K562 (cell line): ENCODE results near the gene PBX2. TPM values are rescaled to one million over a fixed set of nuclear protein-coding genes. Genes with fewer than 3 reads are reported as not detected.

Source experiments
- ATAC-seq: fragments of 200-7000 bp; cut with Tn5 transposase; 3 replicates; pipeline ENCODE4 v1.9.1; 2020; ENCODE audit warnings: moderate library complexity
- BruUV-seq: library from RNA; stranded (reverse); fragments of 400-500 nt; replicated peaks from 2 replicates; lab custom pipeline; 2021; lab: Mats Ljungman, UMichigan
- CTCF ChIA-PET: fragments of 300-600 bp; formaldehyde crosslinking; extraction: SDS; loops from one replicate; lab custom pipeline; 2021; ENCODE audit warnings: low intra/inter-chr PET ratio; lab: Yijun Ruan, JAX
- POLR2A ChIA-PET: fragments of 300-600, 350-650 bp; sonication (Branson Sonifier 250); formaldehyde crosslinking; extraction: SDS; loops from one replicate; lab custom pipeline; 2021; ENCODE audit warnings: antibody characterized with exemption, inconsistent platforms; lab: Yijun Ruan, JAX
- DNase-seq, 4 experiments: peaks; one replicate each; pipeline versions ENCODE4 v3.0.0 to v3.0.0-alpha.2; 2011 to 2018; ENCODE audit warnings: low spot score in 3 of 4, mixed read lengths in 3 of 4; ENCODE audit errors: extremely low read depth in 1 of 4
- FAIRE-seq: peaks from 2 replicates; lab custom pipeline; 2011; peaks lifted over from hg19 to GRCh38; lab: Jason Lieb, UNC
- H2AFZ ChIP-seq: 2 replicates; pipeline ENCODE4 v1.6.0; 2011; ENCODE audit warnings: low read depth, low read length, control low read depth, inconsistent platforms
- H3K27ac ChIP-seq: fragments of 200-600 bp; 3 replicates; pipeline ENCODE4 v1.8.0; 2011; ENCODE audit warnings: low read depth, mild to moderate bottlenecking, control low read depth, inconsistent platforms, low read length, moderate library complexity, mixed read lengths; ENCODE audit errors: extremely low read depth
- H3K27me3 ChIP-seq, 2 experiments: fragments of 300-600 bp in 1 of 2; 2 replicates in 1 of 2; 3 replicates in 1 of 2; pipeline versions ENCODE4 v1.6.0 to v1.8.0; 2011; ENCODE audit warnings: inconsistent platforms in 2 of 2, low read length in 2 of 2, mild to moderate bottlenecking in 1 of 2, mixed read lengths in 1 of 2, moderate library complexity in 1 of 2; ENCODE audit not compliant: control insufficient read depth in 2 of 2, insufficient read depth in 2 of 2
- H3K36me3 ChIP-seq: fragments of 300-600 bp; 3 replicates; pipeline ENCODE4 v1.8.0; 2011; ENCODE audit warnings: mild to moderate bottlenecking, low read length, inconsistent platforms; ENCODE audit not compliant: control insufficient read depth, insufficient read depth
- H3K4me1 ChIP-seq, 2 experiments: fragments of 200-600 bp in 1 of 2; replicated peaks in 1 of 2; 2 replicates in 1 of 2; 3 replicates in 1 of 2; pipeline versions ENCODE4 v1.5.1 to v1.8.0; 2011; ENCODE audit warnings: inconsistent platforms in 2 of 2, low read length in 2 of 2, mild to moderate bottlenecking in 1 of 2, mixed read lengths in 1 of 2, moderate library complexity in 1 of 2; ENCODE audit not compliant: control insufficient read depth in 2 of 2, insufficient read depth in 2 of 2
- H3K4me2 ChIP-seq: 2 replicates; pipeline ENCODE4 v1.6.1; 2011; ENCODE audit warnings: low read length, control low read depth, inconsistent platforms, mixed read lengths; ENCODE audit not compliant: insufficient read depth
- H3K4me3 ChIP-seq: fragments of 200-600 bp; sonication (generic), shearing (Covaris generic); 2 replicates; pipeline ENCODE4 v1.5.1; 2016; ENCODE audit warnings: control low read depth, inconsistent platforms
- H3K79me2 ChIP-seq: fragments of 200-600 bp; 3 replicates; pipeline ENCODE4 v1.8.0; 2011; ENCODE audit warnings: low read length, inconsistent platforms; ENCODE audit not compliant: control insufficient read depth, insufficient read depth
- H3K9ac ChIP-seq, 2 experiments: 2 replicates each; pipeline versions ENCODE4 v1.6.0 to v1.6.1; 2011; ENCODE audit warnings: low read depth in 2 of 2, low read length in 2 of 2, control low read depth in 1 of 2, inconsistent platforms in 1 of 2, mild to moderate bottlenecking in 1 of 2, mixed read lengths in 1 of 2; ENCODE audit not compliant: insufficient read depth in 1 of 2
- H3K9me1 ChIP-seq: one replicate; pipeline ENCODE4 v1.6.0; 2011; ENCODE audit warnings: inconsistent platforms, mild to moderate bottlenecking, low read length, moderate library complexity; ENCODE audit not compliant: control insufficient read depth, insufficient read depth
- H3K9me3 ChIP-seq: replicated peaks from 2 replicates; pipeline ENCODE4 v1.5.1; 2011; ENCODE audit warnings: low read depth, low read length, inconsistent platforms; ENCODE audit not compliant: control insufficient read depth, insufficient read depth
- H4K20me1 ChIP-seq: replicated peaks from 2 replicates; pipeline ENCODE4 v1.6.1; 2011; ENCODE audit warnings: low read length, inconsistent platforms, mixed read lengths; ENCODE audit not compliant: control insufficient read depth, insufficient read depth
- CCAR2 ChIP-seq: fragments of 200-400 bp; formaldehyde crosslinking; IDR thresholded peaks from 2 replicates; pipeline ENCODE4 v1.6.1; 2017; ENCODE audit warnings: mild to moderate bottlenecking, low read depth, low read length
- CHD1 ChIP-seq: fragments of 200-600 bp; sonication (generic); IDR thresholded peaks from one replicate; pipeline ENCODE4 v1.6.1; 2012; ENCODE audit warnings: mild to moderate bottlenecking, moderate library complexity, low read length, inconsistent platforms
- DPF2 ChIP-seq: fragments of 450-650 bp; IDR thresholded peaks from 2 replicates; pipeline ENCODE4 v1.6.1; 2016
- E2F3 ChIP-seq: fragments of 250-450 bp; sonication (Bioruptor Pico); IDR thresholded peaks from 2 replicates; pipeline ENCODE4 v1.4.0; 2020; ENCODE audit warnings: mild to moderate bottlenecking
- E2F5 ChIP-seq: sonication (generic); formaldehyde crosslinking; IDR thresholded peaks from 2 replicates; pipeline ENCODE4 v1.8.0; 2022; ENCODE audit warnings: mild to moderate bottlenecking, missing genetic modification reagents
- KDM5B ChIP-seq: fragments of 200-600 bp; sonication (generic); IDR thresholded peaks from 2 replicates; pipeline ENCODE4 v1.6.1; 2012; ENCODE audit warnings: low read depth, mild to moderate bottlenecking, moderate library complexity, low read length, control low read depth, inconsistent platforms; ENCODE audit not compliant: insufficient replicate concordance
- KLF13 ChIP-seq: fragments of 450-650 bp; IDR thresholded peaks from 2 replicates; pipeline ENCODE4 v1.6.1; 2016; ENCODE audit warnings: missing genetic modification characterization, low read depth, mild to moderate bottlenecking, missing compliant biosample characterization, moderate library complexity, borderline replicate concordance
- PHF20 ChIP-seq: fragments of 450-650 bp; IDR thresholded peaks from 2 replicates; pipeline ENCODE4 v1.6.1; 2018; ENCODE audit not compliant: partially characterized antibody
- POLR2A ChIP-seq: fragments of 450-650 bp; conservative IDR thresholded peaks from 2 replicates; pipeline ENCODE4 v1.6.1; 2016
- RBBP5 ChIP-seq: fragments of 200-600 bp; sonication (generic); IDR thresholded peaks from 2 replicates; pipeline ENCODE4 v1.6.1; 2012; ENCODE audit warnings: borderline replicate concordance, mild to moderate bottlenecking, low read length, control low read depth, inconsistent platforms; ENCODE audit not compliant: insufficient read depth, poor library complexity, severe bottlenecking
- SAP30 ChIP-seq: fragments of 200-600 bp; sonication (generic); IDR thresholded peaks from 2 replicates; pipeline ENCODE4 v1.6.1; 2012; ENCODE audit warnings: borderline replicate concordance, low read depth, mild to moderate bottlenecking, moderate library complexity, low read length, control low read depth, inconsistent platforms; ENCODE audit not compliant: insufficient read depth, poor library complexity, severe bottlenecking
- SMARCA4 ChIP-seq: fragments of 450-650 bp; IDR thresholded peaks from 2 replicates; pipeline ENCODE4 v1.6.1; 2016
- ZBTB5 ChIP-seq: fragments of 450-650 bp; IDR thresholded peaks from 2 replicates; pipeline ENCODE4 v1.6.1; 2017; ENCODE audit warnings: antibody characterized with exemption
- ZBTB9 ChIP-seq: fragments of 450-650 bp; formaldehyde crosslinking; IDR thresholded peaks from 2 replicates; pipeline ENCODE4 v1.4.0; 2020; ENCODE audit warnings: mild to moderate bottlenecking, moderate library complexity
- ZNF79 ChIP-seq: fragments of 250-450 bp; sonication (Bioruptor Pico); IDR thresholded peaks from 2 replicates; pipeline ENCODE4 v1.4.0; 2020; ENCODE audit warnings: low read depth, mild to moderate bottlenecking, moderate library complexity
- whole genome bisulfite sequencing: fragments of 100-300 bp; shearing (Covaris generic); methylation state at CpG from one replicate; pipeline ENCODE4 v1.1.6; 2016; ENCODE audit warnings: low coverage, mixed read lengths; ENCODE audit not compliant: insufficient coverage; ENCODE audit errors: missing lambda C conversion rate; 5-methylcytosine and 5-hydroxymethylcytosine counted together
- in situ Hi-C: fragments of 300-500 bp; cut with MboI; formaldehyde crosslinking; loops from 4 replicates; pipeline ENCODE4 v1.15.0; 2018; ENCODE audit warnings: inconsistent platforms, mixed read lengths
- intact Hi-C: fragments of 100-400 bp; cut with micrococcal nuclease; formaldehyde crosslinking; loops from 2 replicates; pipeline ENCODE4 v1.14.2; 2022
- polyA plus RNA-seq, 8 experiments: library from polyadenylated mRNA; depleted of rRNA in 4 of 8; stranded (reverse) in 5 of 8; unstranded in 3 of 8; fragments of >200 nt; fragmentation: Nextera tagmentation in 2 of 8; fragmentation: Illumina TruSeq in 1 of 8; extraction: Ambion mirVana in 2 of 8; extraction: Trizol in 1 of 8; gene quantifications; 2 replicates each; pipeline versions ENCODE4 v1.2.1 to v1.2.3, GENCODE V29; 2011 to 2014; ENCODE audit warnings: inconsistent platforms in 1 of 8, missing spikeins in 1 of 8
- total RNA-seq, 7 experiments: library from RNA; depleted of rRNA in 6 of 7; stranded (reverse); fragments of >200 nt in 6 of 7; fragmentation: Illumina TruSeq in 2 of 7; extraction: Trizol in 2 of 7; gene quantifications; 2 replicates each; pipeline versions ENCODE4 v1.2.1 to v1.2.3, GENCODE V29; 2011 to 2021; ENCODE audit warnings: low replicate concordance in 1 of 7

The PBX2 gene
- total and polyA plus RNA-seq, 9 of the 15 experiments (the other 6 are each of a cell fraction or from before 2014, with no cell fraction given) = 1.9 to 134 (median 62.5) TPM

- POLR2A ChIA-PET = interaction anchor here (0.6 to 2.5 kb wide), 8 partner anchors 9 to 498 kb away, joined by 3 to 10 read pairs (median 4); partner anchors contain the start of gene FKBPL
- H3K36me3 ChIP-seq = peaks cover 36% of the 10 kb centered on the region; the same call in 2 of the 3 replicates
- CTCF ChIA-PET = no interaction called here
- H3K9ac ChIP-seq = peak overlapping the region; percentile 89 to 95
- H3K4me2 ChIP-seq = peak overlapping the region; percentile 90
- BruUV-seq = no TSS peak
- no peak overlapping the region for H2AFZ ChIP-seq
- WGBS = under 1% methylated on average over 10 of the region's 10 CpGs
- H3K27me3 ChIP-seq = no peaks in the 10 kb centered on the region
- in situ Hi-C loops (no loop called here), intact Hi-C loops (no loop called here)
- H4K20me1 ChIP-seq = no peaks in the 10 kb centered on the region
- DNase-seq = peak in 1 of 4 experiments; percentile 27
- peaks cover 64% of the 10 kb centered on the region for H3K79me2 ChIP-seq
- H3K27ac ChIP-seq = peak overlapping the region; percentile 93
- peaks cover 69 to 71% of the 10 kb centered on the region in 2 experiments for H3K4me1 ChIP-seq
- no peaks in the 10 kb centered on the region for H3K9me3 ChIP-seq
- FAIRE-seq = no peak
- H3K9me1 ChIP-seq = no peaks in the 10 kb centered on the region
- no peak for ATAC-seq
- H3K4me3 ChIP-seq = peak overlapping the region; percentile 79
- peak; percentile 29 for TF ChIP-seq SAP30
- TF ChIP-seq KDM5B = peak; percentile 32
- TF ChIP-seq KLF13 (tag) = no peak
- no peak; the same call in 1 of the 2 replicates for TF ChIP-seq E2F3 (CRISPR knock-in tag)
- peak; percentile 36 for TF ChIP-seq CHD1
- peak; percentile 40 for TF ChIP-seq RBBP5
- peak; percentile 15 for TF ChIP-seq PHF20
- no peak for TF ChIP-seq ZBTB5
- TF ChIP-seq E2F5 (CRISPR knock-in tag) = no peak
- 0 out of 2 replicates have a peak, but pooled peaks have one; percentile 33 for TF ChIP-seq DPF2
- peak; percentile 9; the same call in 1 of the 2 replicates for TF ChIP-seq SMARCA4
- 0 out of 2 replicates have a peak, but pooled peaks have one; percentile 81 for TF ChIP-seq CCAR2
- TF ChIP-seq ZBTB9 (CRISPR knock-in tag) = 0 out of 2 replicates have a peak, but pooled peaks have one; percentile 14
- TF ChIP-seq ZNF79 (CRISPR knock-in tag) = no peak
- TF ChIP-seq POLR2A = peak; percentile 60; the same call in 1 of the 2 replicates
Observed at GRCh38 chr6:32189069-32189741, 797 bp downstream of the PBX2 start.
